ENCODE measurements around the gene CBLC. TPM values are rescaled to one million over a fixed set of nuclear protein-coding genes. Genes with fewer than 3 reads are reported as not detected.

Gene CBLC
- total RNA-seq, 1 experiment from 2014 or later, result 15.9 TPM

- H3K9ac ChIP-seq (ENCODE audit: extremely low read depth, insufficient read length, low read length), result no peak overlapping the region
- H3K4me1 Mint-ChIP-seq, result peaks cover 6 to 10% of the 10 kb centered on the region in 2 experiments
- H3K14ac ChIP-seq (ENCODE audit: insufficient read depth, low read length), result no peak overlapping the region
- WGBS (ENCODE audit: extremely low coverage, insufficient read length, low lambda C conversion rate), result no CpG with 5 or more reads among the region's 6 CpGs
- H3K79me2 ChIP-seq (ENCODE audit: insufficient read depth, low read length), result no peaks in the 10 kb centered on the region
- H3K23ac ChIP-seq (ENCODE audit: insufficient read length, low read depth, low read length), result no peak overlapping the region
- H3K4me1 ChIP-seq (ENCODE audit: insufficient read depth, low read length), result no peaks in the 10 kb centered on the region; the same call in 1 of the 2 replicates
- no peak overlapping the region for H3K4me2 ChIP-seq (ENCODE audit: insufficient read depth, insufficient read length, low read length)
- H3K27ac ChIP-seq (ENCODE audit: insufficient read length, low read depth, low read length), result no peak overlapping the region
- no peak overlapping the region for H4K8ac ChIP-seq (replicated peaks; ENCODE audit: insufficient read length, low read depth, low read length)
- H3K56ac ChIP-seq (ENCODE audit: insufficient read length, low read depth, low read length), result no peak overlapping the region
- peaks cover 4% of the 10 kb centered on the region for H3K23me2 ChIP-seq (ENCODE audit: insufficient read length, low read depth, low read length, poor library complexity, severe bottlenecking)
- H2BK15ac ChIP-seq (ENCODE audit: low read depth, low read length), result no peak overlapping the region
- peaks cover 2% of the 10 kb centered on the region for H4K20me1 ChIP-seq (ENCODE audit: control insufficient read depth, insufficient read depth, insufficient read length)
- H4K5ac ChIP-seq (ENCODE audit: insufficient read length, low read depth, low read length), result no peak overlapping the region
- peaks cover 13% of the 10 kb centered on the region for H3K27me3 Mint-ChIP-seq (ENCODE audit: low read depth)
- H3K79me1 ChIP-seq (ENCODE audit: insufficient read depth, low read depth, low read length, poor library complexity, severe bottlenecking), result no peaks in the 10 kb centered on the region
- H3K9me3 Mint-ChIP-seq, result no peaks in the 10 kb centered on the region; a peak in 2 of 5 replicates
- no peak overlapping the region for H2BK120ac ChIP-seq (ENCODE audit: low read depth, low read length, poor library complexity, severe bottlenecking)
- peak overlapping the region; percentile 33 for H2BK20ac ChIP-seq (ENCODE audit: low read depth, low read length, poor library complexity, severe bottlenecking)
- DNase-seq, result no peak
- H3K27me3 ChIP-seq (ENCODE audit: insufficient read depth, low read length), result peaks cover 3% of the 10 kb centered on the region; the same call in 1 of the 2 replicates
- no peak overlapping the region for H2AK5ac ChIP-seq (ENCODE audit: insufficient read length, low read length)
- no peak overlapping the region for H3K18ac ChIP-seq (ENCODE audit: insufficient read length, low read depth, low read length)
- no peak overlapping the region for H2AFZ ChIP-seq (ENCODE audit: low read length)
- no peak overlapping the region for H3K27ac Mint-ChIP-seq
- no peaks in the 10 kb centered on the region for H3K9me3 ChIP-seq (ENCODE audit: control insufficient read depth, low read depth, low read length)
- no peak overlapping the region for H3K4ac ChIP-seq (ENCODE audit: low read depth, low read length)
- H3K4me3 Mint-ChIP-seq, result no peak overlapping the region
- no peak overlapping the region for H2BK5ac ChIP-seq (ENCODE audit: insufficient read length, low read length)
- no peak for TF ChIP-seq CTCF (conservative IDR thresholded peaks at IDR 0.05)
- no peak overlapping the region for H4K91ac ChIP-seq (ENCODE audit: insufficient read length, low read depth, low read length)
- H3T11ph ChIP-seq (ENCODE audit: low read length), result no peak overlapping the region
- no peaks in the 10 kb centered on the region for H3K36me3 Mint-ChIP-seq (ENCODE audit: insufficient read depth in 1 of 3, low read depth in 3 of 3)
- no peak overlapping the region for H2BK12ac ChIP-seq (ENCODE audit: insufficient read length, low read depth, low read length)
Observed at GRCh38 chr19:44775676-44776240, 1.9 kb upstream of the CBLC start.
